Measurements from ENCODE around the gene DCAF7. TPM values are rescaled to one million over a fixed set of nuclear protein-coding genes. Genes with fewer than 3 reads are reported as not detected.

Gene DCAF7
- total RNA-seq, 1 donor from 2014 or later, result 60.3 TPM

DNA sequence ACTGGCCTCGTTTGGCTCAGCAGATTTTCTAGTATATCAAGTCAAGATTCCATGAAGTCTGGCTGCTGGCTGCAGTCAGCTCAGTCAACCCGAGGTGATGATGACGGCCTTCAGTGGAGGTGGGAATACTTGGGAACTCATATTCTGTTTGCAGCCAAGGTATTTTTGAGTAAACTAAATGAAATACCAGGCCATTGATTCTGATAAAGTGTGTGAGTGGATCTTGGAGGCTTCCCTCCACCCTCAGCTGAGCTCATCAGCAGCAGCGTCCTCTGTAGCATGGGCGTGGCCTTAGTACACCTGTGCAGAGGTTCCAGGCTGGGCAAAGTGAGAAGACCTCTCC is 28.5 kb downstream of the DCAF7 start:
- DNase-seq (ENCODE audit: extremely low read depth, low read depth, low spot score), result no peak

DNA sequence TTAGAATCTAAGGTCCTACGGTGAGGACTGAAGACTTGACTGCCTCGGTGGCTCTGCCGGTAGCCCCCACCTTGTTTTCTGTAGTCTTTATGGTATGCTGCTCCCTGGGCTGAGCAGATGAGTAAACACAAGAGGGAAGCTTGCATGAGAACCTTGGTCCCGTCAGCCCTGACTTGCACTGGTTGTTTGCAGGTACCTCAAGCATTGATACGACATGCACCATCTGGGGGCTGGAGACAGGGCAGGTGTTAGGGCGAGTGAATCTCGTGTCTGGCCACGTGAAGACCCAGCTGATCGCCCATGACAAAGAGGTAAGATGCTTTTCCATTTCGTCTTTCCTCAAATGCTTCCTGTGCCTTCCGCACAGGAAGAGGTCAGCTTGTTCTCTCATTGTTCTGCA is 29.4 kb downstream of the DCAF7 start:
- peak; percentile 51 for DNase-seq (ENCODE audit: extremely low read depth, low read depth, low spot score)

DNA sequence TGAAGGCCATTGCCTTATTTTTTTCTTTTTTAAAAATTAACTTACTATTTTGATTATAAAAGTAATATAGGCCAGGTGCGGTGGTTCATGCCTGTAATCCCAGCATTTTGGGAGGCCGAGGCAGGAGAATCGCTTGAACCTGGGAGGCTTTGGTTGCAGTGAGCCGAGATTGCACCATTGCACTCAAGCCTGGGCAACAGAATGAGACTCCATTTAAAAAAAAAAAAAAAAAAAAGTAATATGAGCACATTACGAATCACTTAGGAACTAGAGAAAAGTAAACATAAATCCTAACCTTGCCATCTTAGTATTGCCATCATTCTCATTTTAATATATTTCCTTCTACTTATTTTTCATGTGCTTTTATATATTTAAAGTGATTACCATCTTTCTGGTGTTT is 37.5 kb downstream of the DCAF7 start:
- DNase-seq (ENCODE audit: extremely low read depth, low read depth, low spot score), result no peak

DNA sequence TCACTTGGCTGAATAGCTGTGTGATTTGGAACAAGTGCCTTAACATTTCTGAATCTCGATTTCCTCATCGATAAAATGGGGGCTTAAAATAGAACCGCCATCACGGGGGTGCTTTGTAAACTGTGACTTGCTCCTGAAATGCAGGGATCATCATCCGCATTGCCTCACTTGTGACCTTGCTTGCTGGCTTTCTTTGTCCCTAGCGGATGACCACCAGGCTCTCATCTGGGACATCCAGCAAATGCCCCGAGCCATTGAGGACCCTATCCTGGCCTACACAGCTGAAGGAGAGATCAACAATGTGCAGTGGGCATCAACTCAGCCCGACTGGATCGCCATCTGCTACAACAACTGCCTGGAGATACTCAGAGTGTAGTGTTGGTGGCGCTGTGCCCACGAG is 38.5 kb downstream of the DCAF7 start:
- DNase-seq (ENCODE audit: extremely low read depth, low read depth, low spot score), result no peak

DNA sequence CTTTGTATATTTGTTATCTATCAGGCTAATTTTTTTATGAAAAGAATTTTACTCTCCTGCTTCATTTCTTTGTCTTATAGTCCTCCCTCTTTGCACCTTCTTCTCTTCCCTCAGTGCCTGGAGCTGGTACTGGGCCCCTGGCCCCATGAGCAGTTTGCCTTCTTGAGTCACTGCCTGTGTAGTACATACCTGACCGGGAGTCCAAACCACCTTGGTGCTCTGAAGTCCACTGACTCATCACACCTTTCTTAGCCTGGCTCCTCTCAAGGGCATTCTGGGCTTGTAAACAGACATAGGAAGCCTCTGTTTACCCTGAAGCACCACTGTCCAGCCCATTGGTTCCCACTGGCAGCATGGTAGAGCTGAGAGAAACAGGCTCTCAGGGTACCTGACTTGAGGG is 39.4 kb downstream of the DCAF7 start:
- DNase-seq (ENCODE audit: extremely low read depth, low read depth, low spot score), result no peak

DNA sequence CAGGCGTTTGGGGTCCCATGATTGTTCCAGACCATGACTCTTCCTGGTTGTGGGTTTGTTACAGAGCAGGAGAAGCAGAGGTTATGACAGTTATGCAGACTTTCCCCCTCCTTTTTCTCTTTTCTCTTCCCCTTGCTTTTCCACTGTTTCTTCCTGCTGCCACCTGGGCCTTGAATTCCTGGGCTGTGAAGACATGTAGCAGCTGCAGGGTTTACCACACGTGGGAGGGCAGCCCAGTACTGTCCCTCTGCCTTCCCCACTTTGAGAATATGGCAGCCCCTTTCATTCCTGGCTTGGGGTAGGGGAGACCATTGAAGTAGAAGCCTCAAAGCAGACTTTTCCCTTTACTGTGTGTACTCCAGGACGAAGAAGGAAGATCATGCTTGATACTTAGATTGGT is 42.5 kb downstream of the DCAF7 start:
- no peak for DNase-seq (ENCODE audit: extremely low read depth, low read depth, low spot score)

DNA sequence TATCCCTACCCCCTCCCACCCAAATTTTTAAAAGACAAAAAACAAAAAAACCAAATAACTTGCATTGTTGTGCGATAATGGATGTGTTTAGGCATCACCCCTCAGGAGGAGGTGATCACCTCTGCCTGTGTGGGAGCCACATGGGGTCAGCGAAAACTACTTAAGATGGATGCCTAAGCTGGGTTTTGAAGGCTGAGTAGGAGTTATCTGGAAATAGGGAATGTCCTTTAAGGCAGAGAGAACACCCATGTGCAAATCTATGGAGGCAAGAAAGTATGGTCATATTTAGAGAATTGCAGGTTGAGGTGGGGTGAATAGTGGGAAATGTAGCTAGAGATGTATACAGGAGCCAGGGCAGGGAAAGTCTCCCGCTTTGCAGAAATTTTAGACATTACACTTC is 44.9 kb downstream of the DCAF7 start:
- DNase-seq (ENCODE audit: extremely low read depth, low read depth, low spot score), result no peak

DNA sequence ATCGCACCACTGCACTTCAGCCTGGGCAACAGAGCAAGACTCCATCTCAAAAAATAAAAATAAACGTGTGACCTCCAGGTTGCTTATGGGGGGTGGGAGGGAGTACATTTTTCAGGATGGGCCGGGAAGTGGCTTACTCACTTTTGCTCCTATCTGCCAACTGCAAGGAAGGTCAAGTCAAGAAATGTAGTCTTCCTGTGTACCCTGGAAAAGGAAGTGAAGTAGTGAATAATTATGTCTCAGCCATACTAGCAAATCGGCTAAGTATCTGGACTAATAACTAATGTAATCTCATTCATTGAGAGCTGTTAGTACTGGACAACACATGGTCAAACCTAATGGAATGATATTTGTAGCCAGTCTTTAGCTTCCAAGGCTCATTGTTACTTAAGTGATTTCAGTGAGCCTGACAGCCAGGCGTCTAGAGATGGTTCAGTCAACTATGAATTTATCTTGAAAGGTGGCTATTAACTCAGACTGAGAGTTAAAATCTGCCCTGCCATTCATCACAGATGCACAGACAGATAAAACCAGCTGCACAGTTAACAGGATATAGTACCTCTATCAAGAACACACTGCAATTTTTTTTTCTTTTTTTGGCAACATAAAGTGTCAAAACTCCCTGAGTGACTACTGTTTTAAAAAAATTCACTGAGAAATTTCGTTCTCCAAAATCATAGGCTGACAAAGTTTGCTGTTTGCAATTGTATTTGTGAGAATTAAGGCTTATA is 46.7 kb downstream of the DCAF7 start:
- no peak for DNase-seq (ENCODE audit: extremely low read depth, low read depth, low spot score)

DNA sequence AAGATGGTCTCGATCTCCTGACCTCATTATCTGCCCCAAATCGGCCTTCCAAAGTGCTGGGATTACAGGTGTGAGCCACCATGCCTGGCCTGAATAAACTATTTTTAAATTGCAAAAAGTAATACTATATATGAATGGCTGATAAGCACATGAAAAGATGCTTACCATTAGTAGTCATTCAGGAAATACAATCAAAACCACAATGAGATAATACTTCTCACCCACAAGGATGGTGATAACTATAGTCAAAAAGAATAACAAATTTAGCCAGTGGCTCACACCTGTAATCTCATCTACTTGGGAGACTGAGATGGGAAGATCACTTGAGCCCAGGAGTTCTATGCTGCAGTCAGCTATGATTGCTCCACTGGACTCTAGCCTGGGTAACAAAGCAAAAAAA is 48.0 kb downstream of the DCAF7 start:
- DNase-seq (ENCODE audit: extremely low read depth, low read depth, low spot score), result no peak

DNA sequence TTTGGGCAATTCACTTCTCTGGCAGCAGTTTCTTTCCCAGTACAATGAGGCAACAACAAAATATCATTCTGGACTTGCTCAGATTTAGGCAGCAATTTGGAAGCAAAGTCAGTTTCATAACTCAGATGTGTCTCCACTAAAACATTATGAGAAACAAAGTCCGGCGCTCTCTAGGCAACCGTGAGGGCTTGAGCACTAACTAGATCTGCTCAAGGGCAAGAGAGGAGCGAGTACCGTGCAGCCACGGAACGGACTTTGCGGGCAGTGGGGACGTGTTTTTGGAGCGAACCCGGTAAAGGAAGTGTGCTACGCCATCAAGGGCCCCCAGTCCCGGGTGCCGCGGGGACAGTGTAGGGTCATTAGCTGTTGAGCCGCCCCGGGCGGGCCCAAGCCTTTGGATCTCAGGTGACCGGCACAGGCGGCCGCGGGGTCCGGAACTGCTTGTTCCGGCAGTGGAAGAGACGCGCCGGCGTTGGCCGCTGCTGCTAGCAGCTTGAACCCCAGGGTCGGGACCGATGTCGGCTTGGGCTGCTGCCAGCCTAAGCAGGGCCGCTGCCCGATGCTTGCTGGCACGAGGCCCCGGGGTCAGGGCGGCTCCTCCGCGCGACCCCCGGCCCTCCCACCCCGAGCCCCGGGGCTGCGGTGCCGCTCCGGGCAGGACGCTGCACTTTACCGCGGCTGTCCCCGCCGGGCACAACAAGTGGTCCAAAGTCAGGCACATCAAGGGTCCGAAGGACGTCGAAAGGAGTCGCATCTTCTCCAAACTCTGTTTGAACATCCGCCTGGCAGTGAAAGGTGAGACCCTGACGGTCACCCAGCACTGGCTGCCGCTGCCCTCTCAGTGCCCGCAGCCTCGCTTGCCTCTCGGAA is 50.5 kb downstream of the DCAF7 start, which contains the start of gene TACO1:
TSS of gene TACO1 (plus strand) at position 327 of the 870 bp plus-strand sequence. CDS start at position 516, 189 bp downstream.
- no peak for DNase-seq (ENCODE audit: extremely low read depth, low read depth, low spot score)

DNA sequence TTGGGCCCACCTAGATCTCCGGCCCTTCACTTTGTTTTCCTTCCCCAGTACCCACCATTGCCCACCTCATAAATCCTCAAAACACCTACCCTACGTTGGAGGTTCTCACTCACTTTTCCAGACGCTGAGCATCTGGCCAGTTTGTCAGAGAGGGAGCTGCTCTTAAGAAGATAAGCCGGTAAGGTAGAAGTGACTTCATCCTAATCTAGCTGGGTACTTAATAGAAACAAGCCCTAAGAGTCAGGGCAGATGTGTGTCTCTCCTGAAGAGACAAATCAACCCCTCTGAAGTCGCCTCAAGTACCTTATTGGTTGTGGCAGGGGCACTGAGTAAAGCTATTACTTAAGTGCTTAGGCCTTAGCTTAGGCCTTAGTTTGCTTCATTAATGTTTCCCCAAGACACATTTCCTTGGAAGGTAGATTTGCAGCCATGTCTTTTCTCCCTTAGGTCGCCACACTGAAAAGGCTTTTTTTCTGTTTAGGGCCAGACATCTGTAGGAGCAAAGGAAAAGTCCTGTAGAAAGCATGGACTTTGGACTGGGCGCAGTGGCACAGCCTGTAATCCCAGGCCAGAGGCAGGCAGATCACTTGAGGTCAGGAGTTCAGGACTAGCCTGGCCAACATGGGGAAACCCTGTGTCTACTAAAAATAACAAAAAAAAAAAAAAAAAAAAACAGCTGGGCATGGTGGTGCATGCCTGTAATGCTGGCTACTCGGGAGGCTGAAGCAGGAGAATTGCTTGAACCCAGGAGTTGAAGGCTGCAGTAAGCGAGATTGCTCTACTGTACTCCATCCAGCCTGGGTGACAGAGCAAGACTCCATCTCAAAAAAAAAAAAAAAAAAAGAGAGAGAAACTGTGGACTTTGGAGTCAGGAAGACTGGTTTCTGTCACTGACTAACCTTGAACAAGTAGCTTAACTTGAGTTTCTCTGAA is 51.4 kb downstream of the DCAF7 start:
- no peak for DNase-seq (ENCODE audit: extremely low read depth, low read depth, low spot score)

DNA sequence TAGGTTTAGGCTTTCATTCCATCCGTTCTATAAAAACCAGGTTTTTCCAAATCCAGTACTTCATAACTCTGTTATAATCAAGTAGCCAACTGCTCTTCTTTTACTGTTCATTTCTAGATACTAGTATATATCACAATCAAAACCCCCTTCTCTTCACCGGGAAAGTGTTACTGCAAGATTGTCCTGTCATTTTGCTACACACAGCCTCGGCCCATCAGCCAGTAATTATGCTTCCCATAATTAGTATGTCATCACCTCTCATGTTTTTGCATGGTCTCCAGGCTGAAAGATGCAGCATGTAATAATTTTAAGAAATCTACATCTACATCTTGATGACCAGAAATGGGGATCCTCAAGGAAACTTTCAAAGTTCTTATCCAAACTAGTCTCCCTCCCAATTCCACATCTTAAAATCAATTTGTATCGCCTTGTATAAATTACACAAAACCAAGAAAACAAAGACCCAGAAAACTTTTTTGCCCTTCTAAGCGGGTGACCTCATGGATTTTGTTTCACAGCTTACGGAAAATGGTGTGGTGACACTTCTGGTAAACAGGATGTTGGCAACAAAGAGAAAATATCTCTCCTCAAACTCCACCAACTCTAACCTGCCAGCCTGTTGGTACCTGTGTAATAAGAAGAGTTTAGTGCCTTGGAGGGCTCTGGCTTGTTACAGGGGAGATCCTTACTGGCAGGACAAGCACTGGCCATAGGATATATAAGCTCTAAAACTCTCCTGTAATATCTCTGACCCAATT is 59.7 kb downstream of the DCAF7 start:
- DNase-seq (ENCODE audit: extremely low read depth, low read depth, low spot score), result no peak

DNA sequence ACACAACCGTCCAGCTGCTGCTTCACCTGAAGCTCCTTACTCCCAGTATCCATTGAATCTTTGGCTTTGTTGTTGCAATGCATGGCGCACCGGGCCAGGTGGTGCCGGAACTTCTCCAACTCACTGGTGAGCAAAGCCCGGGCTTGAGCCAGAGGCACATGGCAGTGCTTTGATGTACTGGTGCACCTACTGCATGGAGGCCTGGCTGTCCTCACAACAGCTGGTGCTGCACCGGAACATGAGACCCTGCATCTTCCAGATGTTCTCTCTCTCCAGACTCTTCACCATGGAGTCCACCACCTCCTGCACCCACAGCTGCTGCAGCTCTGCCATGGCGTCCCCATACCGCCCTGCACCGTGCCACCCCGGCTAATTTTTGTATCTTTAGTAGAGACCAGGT is 60.6 kb downstream of the DCAF7 start:
- no peak for DNase-seq (ENCODE audit: extremely low read depth, low read depth, low spot score)

DNA sequence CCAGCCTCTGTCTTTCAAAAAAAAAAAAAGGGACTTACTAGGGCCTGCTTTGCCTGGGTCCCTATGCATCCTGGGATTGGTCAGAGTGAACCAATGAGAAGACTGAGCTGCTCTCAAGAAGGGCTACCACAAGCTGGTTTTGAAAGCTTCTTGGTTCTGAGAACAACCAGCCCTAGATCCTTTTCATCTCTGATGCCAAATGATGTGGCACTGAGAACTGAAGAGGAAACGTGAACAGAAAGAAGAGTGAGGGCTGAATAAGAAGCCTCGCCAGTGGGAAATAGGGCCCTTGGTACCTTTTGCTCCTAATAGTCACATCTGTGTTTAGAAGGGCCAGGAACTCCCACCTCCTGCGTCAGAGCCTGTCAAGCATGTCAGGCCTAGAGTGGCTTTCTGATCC is 61.1 kb downstream of the DCAF7 start:
- no peak for DNase-seq (ENCODE audit: extremely low read depth, low read depth, low spot score)

DNA sequence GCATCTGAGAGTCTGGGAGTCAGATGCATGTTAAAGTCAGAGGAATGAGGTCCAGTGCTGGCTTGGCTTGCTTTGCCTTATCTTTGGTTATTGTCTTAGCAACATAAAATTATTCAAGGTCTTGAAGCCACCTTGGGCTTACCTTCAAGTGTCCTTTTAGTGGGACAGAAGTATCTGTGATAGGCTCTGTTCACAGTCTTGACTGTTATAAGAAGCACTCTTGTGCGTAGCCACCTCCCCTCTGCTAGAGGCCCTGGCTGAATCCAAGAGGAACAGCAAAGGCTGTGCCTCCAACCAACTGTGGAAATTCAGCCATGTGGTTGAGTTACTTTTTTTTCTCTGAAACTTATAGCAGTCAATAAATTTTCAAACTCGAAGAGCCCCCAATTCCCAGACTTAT is 63.4 kb downstream of the DCAF7 start:
- DNase-seq (ENCODE audit: extremely low read depth, low read depth, low spot score), result no peak

DNA sequence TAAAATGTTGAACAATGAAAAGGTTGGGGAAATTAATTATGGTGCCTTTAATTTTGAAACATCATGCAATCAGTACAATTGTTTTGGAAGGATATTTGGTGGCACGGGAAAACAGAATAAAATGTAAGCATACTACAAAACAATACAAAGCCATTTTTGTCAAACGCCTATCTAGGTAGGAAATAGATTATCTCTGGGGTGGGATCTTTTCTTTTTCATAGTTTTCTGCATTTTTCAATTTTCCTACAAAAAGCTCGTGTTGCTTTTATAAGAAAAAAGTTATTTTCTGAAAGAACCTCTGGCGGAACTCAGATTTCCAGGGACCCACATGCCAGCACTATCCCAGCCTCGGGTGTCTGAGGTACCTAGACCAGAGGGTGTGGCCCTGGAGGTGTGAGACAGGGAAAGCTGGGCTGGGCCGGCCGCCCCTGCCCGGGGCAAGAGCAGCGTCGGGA is 71.0 kb downstream of the DCAF7 start:
- no peak for DNase-seq (ENCODE audit: extremely low read depth, low read depth, low spot score)

DNA sequence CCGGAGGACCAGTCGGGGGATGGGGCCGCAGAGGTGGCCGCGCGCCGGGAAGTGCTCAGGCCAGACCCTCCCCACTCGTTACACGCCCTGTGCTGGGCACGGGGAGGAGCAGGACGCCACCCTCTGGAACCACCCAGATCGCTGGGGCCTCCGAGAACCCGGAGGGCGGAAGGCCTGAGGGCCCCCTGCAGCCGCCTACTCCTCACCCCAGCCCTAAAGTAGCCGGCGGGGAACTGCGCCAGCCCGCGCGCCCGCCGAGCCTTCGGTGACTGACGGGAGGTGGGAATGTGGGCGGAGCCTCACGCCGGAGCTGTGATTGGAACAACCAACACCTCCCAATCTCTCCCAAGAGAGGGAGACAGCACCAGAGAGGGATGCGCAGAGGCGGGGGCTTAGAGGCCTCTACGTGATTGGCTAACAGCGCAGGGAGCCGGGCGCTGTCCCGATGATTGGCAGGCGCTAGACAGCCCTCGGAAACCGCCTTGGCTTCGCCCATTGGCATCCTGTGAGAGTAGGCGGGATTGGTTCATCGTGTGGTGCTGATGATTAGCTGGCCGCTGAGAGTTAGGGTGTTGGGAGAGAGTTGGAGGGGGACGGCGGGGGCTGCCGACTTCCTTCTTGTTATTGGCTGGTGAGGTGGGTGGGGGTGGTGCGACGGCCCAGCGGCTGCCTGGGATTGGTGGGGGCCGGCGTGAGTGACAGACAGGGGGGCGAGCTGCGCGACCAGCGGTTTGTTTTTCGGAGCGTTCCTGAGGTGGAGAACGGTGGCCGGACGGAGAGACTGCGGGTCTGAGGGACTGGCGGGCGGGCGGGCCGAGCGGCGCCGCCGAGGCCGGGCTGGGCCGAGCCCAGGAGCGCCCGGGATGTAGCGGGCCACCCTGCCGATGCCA is 71.7 kb downstream of the DCAF7 start, which contains the start of gene MAP3K3:
TSS of gene MAP3K3 (plus strand) at position 734 of the 890 bp plus-strand sequence. CDS start 343 bp downstream, outside the sequence.
- peak; percentile 98 for DNase-seq (ENCODE audit: extremely low read depth, low read depth, low spot score)

DNA sequence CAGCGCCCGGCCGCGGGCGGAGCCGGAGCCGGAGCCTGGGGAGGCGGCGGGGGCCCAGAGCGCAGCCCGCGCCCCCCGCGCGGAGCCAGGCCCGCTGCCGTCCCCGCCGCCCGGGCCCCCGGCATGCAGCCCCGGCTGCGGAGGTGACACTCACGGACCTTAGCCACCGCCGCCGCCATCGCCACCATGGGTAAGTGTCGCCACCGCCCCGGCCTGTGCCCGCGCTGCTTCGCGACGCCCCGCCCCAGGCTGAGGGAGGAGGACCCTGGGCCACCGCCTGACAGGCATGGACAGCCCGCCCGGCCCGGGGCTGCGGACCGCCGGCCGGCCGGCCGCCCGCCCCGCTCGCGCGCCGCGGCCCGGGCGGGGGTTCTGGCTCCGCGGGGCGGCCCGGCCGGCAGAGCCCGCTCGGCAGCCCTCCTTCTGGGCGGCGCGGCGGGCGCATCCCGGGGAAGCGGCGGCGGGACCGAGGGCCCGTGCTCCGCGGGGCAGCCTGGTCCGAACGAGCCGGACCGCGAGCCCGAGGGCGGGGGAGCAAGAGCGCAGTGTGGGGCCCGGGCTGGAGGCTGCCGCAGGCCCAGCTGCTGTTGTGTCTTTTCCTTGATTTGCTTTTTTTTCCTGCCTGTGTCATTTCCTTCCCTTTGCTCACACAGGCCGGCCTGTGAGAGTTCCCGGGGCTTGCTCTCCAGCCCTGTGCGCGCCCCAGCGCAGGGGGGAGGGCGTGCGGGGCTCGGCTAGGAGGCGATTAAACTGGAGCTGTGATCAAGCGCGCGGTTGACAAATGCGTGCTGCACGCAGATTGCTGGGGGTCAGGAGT is 72.5 kb downstream of the DCAF7 start:
- peak; percentile 42 for DNase-seq (ENCODE audit: extremely low read depth, low read depth, low spot score)

Measured in glomerular endothelial cell (primary cell).